Endodermal cell (in vitro differentiated cells): ENCODE results near the gene NME7. TPM values are rescaled to one million over a fixed set of nuclear protein-coding genes. Genes with fewer than 3 reads are reported as not detected.
A peak's percentile ranks its signal among the peaks of the same experiment; 100 is the strongest.

Experiments used
- DNase-seq: peaks from one replicate; pipeline ENCODE4 v3.0.0-alpha.2; 2017
- H3K27ac ChIP-seq: 2 replicates; pipeline ENCODE4 v1.5.1; 2013; ENCODE audit warnings: mild to moderate bottlenecking, low read depth, low read length, moderate library complexity
- H3K27me3 ChIP-seq: 2 replicates; pipeline ENCODE4 v1.6.1; 2013; ENCODE audit warnings: mild to moderate bottlenecking, low read length, moderate library complexity; ENCODE audit not compliant: insufficient read depth, control insufficient read depth, poor library complexity, severe bottlenecking
- H3K36me3 ChIP-seq: 2 replicates; pipeline ENCODE4 v1.7.0; 2013; ENCODE audit warnings: mild to moderate bottlenecking, low read length, moderate library complexity; ENCODE audit not compliant: control insufficient read depth, insufficient read depth
- H3K4me1 ChIP-seq: one replicate; pipeline ENCODE4 v1.7.0; 2013; ENCODE audit warnings: low read length; ENCODE audit not compliant: control insufficient read depth, insufficient read depth
- H3K4me3 ChIP-seq: 2 replicates; pipeline ENCODE4 v1.5.1; 2013; ENCODE audit warnings: mild to moderate bottlenecking, low read length, moderate library complexity
- H3K9ac ChIP-seq: 2 replicates; pipeline ENCODE4 v1.6.1; 2013; ENCODE audit warnings: mild to moderate bottlenecking, low read length, moderate library complexity; ENCODE audit not compliant: poor library complexity, severe bottlenecking; ENCODE audit errors: extremely low read depth
- H3K9me3 ChIP-seq: 2 replicates; pipeline ENCODE4 v1.6.1; 2013; ENCODE audit warnings: mild to moderate bottlenecking, low read length, moderate library complexity; ENCODE audit not compliant: control insufficient read depth
- H3K27ac Mint-ChIP-seq: 2 replicates; pipeline ENCODE4 v1.8.0; 2020; ENCODE audit warnings: mixed read lengths
- H3K27me3 Mint-ChIP-seq: 2 replicates; pipeline ENCODE4 v1.8.0; 2021; ENCODE audit warnings: mild to moderate bottlenecking, mixed read lengths; ENCODE audit not compliant: insufficient read depth
- H3K36me3 Mint-ChIP-seq: 2 replicates; pipeline ENCODE4 v1.8.0; 2020; ENCODE audit warnings: low read depth, mixed read lengths
- H3K4me1 Mint-ChIP-seq: 2 replicates; pipeline ENCODE4 v1.8.0; 2020; ENCODE audit warnings: mixed read lengths
- H3K4me3 Mint-ChIP-seq: 2 replicates; pipeline ENCODE4 v1.8.0; 2020; ENCODE audit warnings: mild to moderate bottlenecking, moderate library complexity, mixed read lengths
- H3K9me3 Mint-ChIP-seq: 2 replicates; pipeline ENCODE4 v1.8.0; 2020; ENCODE audit warnings: mild to moderate bottlenecking, mixed read lengths
- WGBS, 2 experiments: methylation state at CpG; one replicate each; pipeline versions ENCODE4 v1.1.5 to v1.1.7; 2013; ENCODE audit warnings: missing lambda C conversion rate in 2 of 2, mixed read lengths in 1 of 2; ENCODE audit not compliant: insufficient coverage in 1 of 2, insufficient read length in 1 of 2; 5-methylcytosine and 5-hydroxymethylcytosine counted together
- total RNA-seq, 2 donors: library from RNA; stranded (reverse); fragmentation: NEBNext Ultra II Directional in 1 of 2; extraction: Animal tissue kit (Norgen Biotek cat#: 25700) in 1 of 2; gene quantifications; 2 replicates in 1 of 2; 3 replicates in 1 of 2; pipeline ENCODE4 v1.2.1, GENCODE V29; 2021
- TF ChIP-seq, protein P1 (sequence below): fragments of 200-600 bp; sonication (generic); conservative IDR thresholded peaks from 2 replicates; pipeline ENCODE4 v1.5.0; 2021; ENCODE audit warnings: antibody characterized with exemption, mild to moderate bottlenecking

The NME7 gene
- total RNA-seq, 2 donors from 2014 or later: 28.1 to 32.3 TPM

DNA sequence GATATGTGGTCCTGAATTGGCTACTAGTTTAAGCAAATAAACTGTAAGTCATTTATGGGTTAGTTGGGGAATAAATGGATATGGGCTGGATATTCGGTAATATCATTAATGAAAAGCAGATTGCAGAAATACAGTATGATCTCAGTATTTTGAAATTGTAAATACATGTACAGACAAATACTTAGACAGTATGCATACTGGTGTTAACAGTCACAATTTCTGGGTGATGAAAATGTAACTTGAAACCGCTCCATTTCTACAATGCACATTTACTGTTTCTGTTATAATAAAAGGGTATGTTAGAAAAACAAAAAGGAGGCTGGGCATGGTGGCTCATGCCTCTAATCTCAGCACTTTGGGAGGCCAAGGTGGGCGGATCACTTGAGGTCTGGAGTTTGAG lies 28.4 kb upstream of the NME7 start:
- H3K36me3 Mint-ChIP-seq: peaks cover 41% of the 10 kb centered on the region
- Histone ChIP-seq H3K4me3 (no peak overlapping the region), H3K9ac (no peak overlapping the region), H3K9me3 (peaks cover 9% of the 10 kb centered on the region), H3K27ac (no peak overlapping the region), H3K36me3 (peaks cover 20% of the 10 kb centered on the region), H3K4me1 (no peaks in the 10 kb centered on the region), H3K27me3 (no peaks in the 10 kb centered on the region)
- no peak overlapping the region for H3K27ac Mint-ChIP-seq
- peaks cover 11% of the 10 kb centered on the region for H3K9me3 Mint-ChIP-seq
- no peak overlapping the region for H3K4me3 Mint-ChIP-seq
- H3K27me3 Mint-ChIP-seq: no peaks in the 10 kb centered on the region
- TF ChIP-seq, protein P1, sequence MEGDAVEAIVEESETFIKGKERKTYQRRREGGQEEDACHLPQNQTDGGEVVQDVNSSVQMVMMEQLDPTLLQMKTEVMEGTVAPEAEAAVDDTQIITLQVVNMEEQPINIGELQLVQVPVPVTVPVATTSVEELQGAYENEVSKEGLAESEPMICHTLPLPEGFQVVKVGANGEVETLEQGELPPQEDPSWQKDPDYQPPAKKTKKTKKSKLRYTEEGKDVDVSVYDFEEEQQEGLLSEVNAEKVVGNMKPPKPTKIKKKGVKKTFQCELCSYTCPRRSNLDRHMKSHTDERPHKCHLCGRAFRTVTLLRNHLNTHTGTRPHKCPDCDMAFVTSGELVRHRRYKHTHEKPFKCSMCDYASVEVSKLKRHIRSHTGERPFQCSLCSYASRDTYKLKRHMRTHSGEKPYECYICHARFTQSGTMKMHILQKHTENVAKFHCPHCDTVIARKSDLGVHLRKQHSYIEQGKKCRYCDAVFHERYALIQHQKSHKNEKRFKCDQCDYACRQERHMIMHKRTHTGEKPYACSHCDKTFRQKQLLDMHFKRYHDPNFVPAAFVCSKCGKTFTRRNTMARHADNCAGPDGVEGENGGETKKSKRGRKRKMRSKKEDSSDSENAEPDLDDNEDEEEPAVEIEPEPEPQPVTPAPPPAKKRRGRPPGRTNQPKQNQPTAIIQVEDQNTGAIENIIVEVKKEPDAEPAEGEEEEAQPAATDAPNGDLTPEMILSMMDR: no peak
- no peak for DNase-seq
- H3K4me1 Mint-ChIP-seq: no peaks in the 10 kb centered on the region
- 83 to 95% methylated on average over 1 to 3 of the region's 3 CpGs for WGBS, 2 experiments

GRCh38 chr1:169392406-169392805 lies 24.8 kb upstream of the NME7 start:
- DNase-seq: peak; percentile 33
- TF ChIP-seq, protein P1: no peak
- H3K4me3 Mint-ChIP-seq: no peak overlapping the region

DNA sequence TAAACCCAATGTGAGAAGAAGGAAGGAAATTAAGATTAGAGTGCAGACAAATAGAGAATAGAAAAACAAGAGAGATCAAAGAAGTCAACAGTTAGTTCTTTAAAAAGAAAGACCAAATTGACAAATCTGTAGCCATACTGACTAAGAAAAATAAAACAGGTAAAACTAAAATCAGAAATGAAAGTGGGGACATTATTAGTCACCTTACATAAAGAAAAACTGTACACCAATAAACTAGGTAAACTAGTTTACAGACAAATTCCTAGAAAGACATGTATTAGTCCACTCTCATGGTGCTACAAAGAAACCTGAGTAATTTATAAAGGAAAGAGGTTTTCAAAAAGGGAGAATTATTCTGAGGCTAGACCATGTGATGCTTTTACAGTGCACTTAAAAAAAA lies 22.7 kb upstream of the NME7 start:
- Histone ChIP-seq H3K9me3 (peaks cover 18% of the 10 kb centered on the region), H3K9ac (no peak overlapping the region), H3K4me1 (no peaks in the 10 kb centered on the region), H3K27me3 (no peaks in the 10 kb centered on the region), H3K36me3 (peaks cover 65% of the 10 kb centered on the region), H3K4me3 (no peak overlapping the region), H3K27ac (no peak overlapping the region)
- Mint-ChIP-seq H3K4me1 (no peaks in the 10 kb centered on the region), H3K27ac (no peak overlapping the region), H3K4me3 (no peak overlapping the region), H3K9me3 (peaks cover 3% of the 10 kb centered on the region), H3K36me3 (peaks cover 55% of the 10 kb centered on the region), H3K27me3 (no peaks in the 10 kb centered on the region)
- no peak for DNase-seq
- TF ChIP-seq, protein P1: no peak

More at GRCh38 chr1:169392406-169392805, 24.8 kb upstream of the NME7 start:
- H3K27ac ChIP-seq: no peak overlapping the region
- H3K9me3 Mint-ChIP-seq: peaks cover 3% of the 10 kb centered on the region
- H3K27me3 ChIP-seq: no peaks in the 10 kb centered on the region
- no peaks in the 10 kb centered on the region for H3K4me1 ChIP-seq
- peaks cover 50% of the 10 kb centered on the region for H3K36me3 ChIP-seq
- peaks cover 59% of the 10 kb centered on the region for H3K36me3 Mint-ChIP-seq
- no peak overlapping the region for H3K4me3 ChIP-seq
- H3K27ac Mint-ChIP-seq: no peak overlapping the region
- H3K9me3 ChIP-seq: peaks cover 18% of the 10 kb centered on the region
- no peaks in the 10 kb centered on the region for H3K27me3 Mint-ChIP-seq
- H3K9ac ChIP-seq: no peak overlapping the region
- 100% methylated on average over 1 of the region's 1 CpG; no CpG with 5 or more reads in 1 of the 2 experiments for WGBS, 2 experiments
- H3K4me1 Mint-ChIP-seq: no peaks in the 10 kb centered on the region
